DMS114 treated with DMSO at 0.1 percent for 48 hours (cell line): ENCODE measurements around the gene TBC1D22A.
A peak's percentile ranks its signal among the peaks of the same experiment; 100 is the strongest.

Experiments
- DNase-seq: peaks from one replicate; lab custom pipeline; 2025; ENCODE audit not compliant: unreplicated experiment; lab: John Stamatoyannopoulos, UW

TBC1D22A gene

DNA sequence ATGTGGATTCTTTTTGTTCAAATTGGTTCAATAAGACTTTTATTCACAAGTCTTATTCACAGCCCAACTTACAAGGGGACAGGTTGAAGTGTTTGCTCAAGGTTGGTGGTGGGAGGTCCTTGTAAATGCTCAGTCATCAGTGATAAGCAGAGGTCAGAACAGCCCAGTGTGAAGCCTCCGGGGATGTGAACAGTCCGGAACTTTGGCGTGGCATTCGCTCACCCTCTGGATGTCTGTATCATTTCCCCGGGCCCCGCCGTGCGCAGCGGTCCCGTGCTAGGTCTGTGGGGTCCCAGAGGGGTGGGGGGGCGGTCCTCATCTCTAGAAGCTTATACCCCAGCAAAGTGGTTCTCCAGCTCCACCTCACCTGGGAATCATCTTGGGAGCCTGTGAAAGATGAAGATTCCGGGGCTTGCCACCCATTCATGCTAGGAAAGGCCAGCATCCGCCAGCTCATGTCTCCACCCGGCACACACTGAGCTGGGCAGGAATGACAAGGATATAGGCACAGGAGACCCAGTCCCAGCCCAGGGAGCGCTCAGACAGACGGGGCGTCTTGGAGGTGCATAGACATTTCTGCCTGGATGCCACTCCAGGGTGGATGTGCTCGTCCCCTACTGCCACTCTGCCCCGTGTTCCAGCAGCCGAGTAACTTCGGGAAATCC is 327.5 kb downstream of the TBC1D22A start:
- no peak for DNase-seq

DNA sequence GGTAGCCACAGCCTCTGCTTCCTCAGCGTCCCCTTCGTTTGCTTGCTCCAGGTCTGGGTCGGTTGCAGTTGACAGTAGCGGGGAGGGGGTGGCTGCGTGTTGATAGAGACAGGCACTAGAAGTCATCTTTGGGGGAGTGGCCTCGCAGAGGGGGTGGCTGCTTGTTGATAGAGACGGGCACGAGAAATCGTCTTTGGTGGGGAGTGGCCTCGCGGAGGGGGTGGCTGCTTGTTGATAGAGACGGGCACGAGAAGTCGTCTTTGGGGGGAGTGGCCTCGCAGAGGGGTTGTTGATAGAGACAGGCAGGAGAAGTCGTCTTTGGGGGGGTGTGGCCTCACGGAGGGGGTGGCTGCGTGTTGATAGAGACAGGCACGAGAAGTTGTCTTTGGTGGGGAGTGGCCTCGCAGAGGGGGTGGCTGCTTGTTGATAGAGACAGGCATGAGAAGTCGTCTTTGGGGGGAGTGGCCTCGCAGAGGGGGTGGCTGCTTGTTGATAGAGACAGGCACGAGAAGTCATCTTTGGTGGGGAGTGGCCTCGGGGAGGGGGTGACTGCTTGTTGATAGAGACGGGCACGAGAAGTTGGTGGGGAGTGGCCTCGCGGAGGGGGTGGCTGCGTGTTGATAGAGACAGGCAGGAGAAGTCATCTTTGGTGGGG is 328.3 kb downstream of the TBC1D22A start:
- peak; percentile 60 for DNase-seq

DNA sequence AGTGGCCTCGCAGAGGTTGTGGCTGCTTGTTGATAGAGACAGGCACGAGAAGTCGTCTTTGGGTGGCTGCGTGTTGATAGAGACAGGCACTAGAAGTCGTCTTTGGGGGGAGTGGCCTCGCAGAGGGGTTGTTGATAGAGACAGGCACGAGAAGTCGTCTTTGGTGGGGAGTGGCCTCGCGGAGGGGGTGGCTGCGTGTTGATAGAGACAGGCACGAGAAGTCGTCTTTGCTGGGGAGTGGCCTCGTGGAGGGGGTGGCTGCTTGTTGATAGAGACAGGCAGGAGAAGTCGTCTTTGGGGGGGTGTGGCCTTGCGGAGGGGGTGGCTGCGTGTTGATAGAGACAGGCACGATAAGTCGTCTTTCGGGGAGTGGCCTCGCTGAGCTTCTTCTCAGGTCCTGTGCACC is 328.8 kb downstream of the TBC1D22A start:
- DNase-seq, result no peak

GRCh38 chr22:47091921-47092700 is 329.7 kb downstream of the TBC1D22A start:
- DNase-seq, result no peak

DNA sequence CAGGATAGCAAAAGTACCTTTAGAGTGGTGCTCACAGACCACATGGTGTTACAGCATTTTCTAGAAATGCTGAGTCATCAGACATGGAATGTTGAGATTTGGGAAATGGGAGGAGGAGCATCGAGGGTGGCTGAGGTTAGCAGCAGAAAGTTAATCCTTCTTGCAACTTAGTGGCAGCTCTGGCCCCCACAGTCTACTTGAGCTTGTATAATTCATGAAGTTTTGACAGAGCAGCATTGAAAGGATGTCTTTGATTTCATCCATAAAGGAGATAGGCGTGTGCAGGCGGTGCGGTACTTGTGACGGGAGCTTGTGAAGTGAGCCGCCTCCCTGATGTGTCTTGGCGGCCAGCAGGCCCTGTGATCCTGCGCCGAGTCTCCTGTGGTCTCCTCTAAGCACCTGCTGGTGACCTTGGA is 330.5 kb downstream of the TBC1D22A start:
- no peak for DNase-seq

DNA sequence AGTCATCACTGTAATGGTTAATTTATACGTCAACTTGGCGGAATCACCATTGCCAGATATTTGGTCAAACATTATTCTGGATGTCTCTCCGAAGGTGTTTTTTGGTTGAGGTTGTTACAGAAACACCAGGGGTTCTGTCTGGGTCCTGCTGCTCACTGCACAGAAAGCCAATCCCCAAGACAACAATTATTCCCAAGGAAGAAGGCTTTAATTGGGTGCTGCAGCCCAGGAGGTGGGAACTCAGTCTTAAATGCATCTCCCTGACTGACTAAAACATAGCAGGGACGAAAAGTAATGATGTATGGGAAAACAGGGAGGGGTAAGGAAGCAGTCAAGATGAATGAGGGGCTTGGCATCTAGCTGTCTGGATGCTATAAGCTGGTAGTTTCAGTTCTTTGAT is 331.3 kb downstream of the TBC1D22A start:
- no peak for DNase-seq

DNA sequence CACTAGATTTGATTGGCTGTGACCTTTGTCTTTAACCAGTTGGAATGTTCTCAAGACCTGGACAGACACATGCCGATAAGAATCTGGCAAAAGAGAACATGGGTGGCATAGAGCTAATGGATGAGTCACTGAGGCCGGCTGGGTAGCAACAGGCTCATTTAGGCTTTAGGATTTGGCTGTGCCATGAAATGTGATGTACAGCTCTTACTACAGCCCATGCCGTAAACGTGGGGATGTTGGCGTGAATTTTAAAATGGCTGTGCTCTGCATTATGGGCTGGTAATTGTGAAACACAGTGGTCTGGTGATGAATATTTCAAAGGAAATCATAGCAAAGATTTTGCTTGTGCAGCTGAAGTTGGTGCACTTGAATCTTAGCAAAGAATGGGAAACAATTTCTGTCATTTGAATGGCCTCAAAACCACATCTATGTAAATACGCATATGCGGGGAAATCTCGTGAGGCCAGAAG is 332.4 kb downstream of the TBC1D22A start:
- DNase-seq, result no peak

GRCh38 chr22:47095395-47096122 is 333.1 kb downstream of the TBC1D22A start:
- DNase-seq, result no peak

DNA sequence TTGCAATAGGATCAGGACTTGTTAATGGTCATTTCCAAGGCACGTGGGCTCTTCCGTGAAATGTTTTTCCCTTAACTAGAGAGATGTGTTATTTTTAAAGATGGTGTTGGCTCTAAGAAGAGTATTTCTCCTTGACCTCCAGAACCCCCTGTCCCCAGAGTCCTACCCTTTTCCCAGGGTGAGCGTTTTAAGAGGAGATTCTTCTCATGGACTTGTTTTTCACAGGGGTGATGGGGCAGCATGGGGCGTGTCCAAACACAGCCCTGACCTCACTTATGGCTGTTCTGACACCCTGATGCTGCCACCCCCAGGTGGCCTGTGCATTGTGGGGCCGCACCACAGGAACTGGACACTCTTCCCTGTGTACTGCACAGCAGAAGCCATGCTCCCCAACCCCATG is 335.7 kb downstream of the TBC1D22A start:
- no peak for DNase-seq

- DNase-seq, result no peak
These were observed 336.1 kb downstream of the TBC1D22A start for GRCh38 chr22:47098554-47098953.

DNA sequence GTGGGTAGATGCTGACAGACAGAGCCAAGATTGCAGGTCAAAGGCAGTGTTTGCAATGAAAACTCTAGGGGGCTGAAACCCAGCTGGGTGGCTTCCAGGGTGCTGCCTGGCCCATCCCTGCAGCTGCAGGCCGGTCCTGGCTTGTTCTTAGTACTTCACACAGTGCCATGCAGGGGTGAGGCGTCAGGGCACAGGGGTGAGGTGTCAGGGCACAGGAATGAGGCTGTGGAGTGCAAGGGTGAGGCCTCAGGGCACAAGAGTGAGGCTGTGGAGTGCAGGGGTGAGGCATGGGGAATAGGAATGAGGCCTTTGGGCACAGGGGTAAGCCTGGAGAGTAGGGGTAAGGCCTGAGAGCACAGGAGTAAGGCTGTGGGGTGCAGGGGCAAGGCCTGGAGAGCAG is 337.6 kb downstream of the TBC1D22A start:
- no peak for DNase-seq

- DNase-seq, result no peak
These were observed 338.3 kb downstream of the TBC1D22A start for GRCh38 chr22:47100646-47101200.

DNA sequence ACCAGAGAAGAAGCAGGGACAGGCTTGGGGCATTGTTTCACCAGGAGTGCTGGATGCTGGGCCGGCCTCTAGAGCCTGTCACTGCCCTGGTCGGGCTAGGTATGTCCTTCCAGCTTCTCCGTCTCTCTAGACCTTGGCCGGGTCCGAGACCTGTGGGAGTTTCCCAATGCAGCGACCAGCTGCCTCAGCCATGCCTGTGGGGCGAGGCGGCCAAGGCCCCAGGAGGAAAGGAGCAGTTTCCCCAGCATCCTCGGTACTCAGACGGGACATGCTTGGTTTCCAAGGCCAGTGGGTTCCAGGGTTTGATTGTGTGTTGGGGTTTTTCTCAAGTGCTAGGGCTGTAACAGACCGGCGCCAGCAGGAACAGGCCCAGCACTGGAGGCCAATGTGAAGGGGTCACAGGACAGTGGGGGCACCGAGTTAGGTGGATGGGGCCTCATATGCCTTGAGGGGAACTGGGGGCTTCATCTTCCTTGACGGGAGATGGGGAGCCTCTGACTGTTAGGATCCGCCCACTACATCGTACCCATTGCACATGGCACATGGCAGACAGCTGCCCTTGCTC is 339.0 kb downstream of the TBC1D22A start:
- DNase-seq, result no peak

DNA sequence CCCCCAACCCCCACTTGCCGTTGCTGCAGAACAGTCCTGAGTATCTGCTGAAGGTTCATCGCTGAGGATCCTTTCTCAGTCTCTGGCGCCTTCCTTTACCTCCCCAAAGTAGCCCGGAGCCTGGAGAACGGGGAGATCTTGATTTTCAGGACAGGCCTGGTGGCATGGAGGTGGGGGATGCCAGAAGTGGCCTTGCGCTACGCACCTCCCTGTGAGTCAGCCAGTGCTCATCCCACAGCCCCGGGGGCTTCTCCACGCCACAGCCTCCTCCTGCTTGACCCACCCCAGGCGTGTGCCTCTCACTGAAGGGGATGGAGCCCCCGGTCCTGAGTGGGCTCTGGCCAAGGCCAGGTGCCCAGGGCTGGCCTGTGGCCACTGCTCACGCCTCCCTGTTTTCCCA is 339.6 kb downstream of the TBC1D22A start:
- DNase-seq, result no peak

- DNase-seq, result no peak
These were observed 340.2 kb downstream of the TBC1D22A start for GRCh38 chr22:47102648-47103047.

- no peak for DNase-seq
These were observed 342.6 kb downstream of the TBC1D22A start for GRCh38 chr22:47105085-47105484.

- no peak for DNase-seq
These were observed 344.4 kb downstream of the TBC1D22A start for GRCh38 chr22:47106806-47107205.

GRCh38 chr22:47107431-47107830 is 345.0 kb downstream of the TBC1D22A start:
- DNase-seq, result no peak

GRCh38 chr22:47110817-47111443 is 348.5 kb downstream of the TBC1D22A start:
- DNase-seq, result no peak
